Panc1 (cell line): ENCODE data around the gene EFNA2. TPM values are rescaled to one million over a fixed set of nuclear protein-coding genes. Genes with fewer than 3 reads are reported as not detected.

ENCODE experiments used
- ATAC-seq: fragments of 200-7000 bp; cut with Tn5 transposase; 2 replicates; pipeline ENCODE4 v1.9.1; 2020; ENCODE audit warnings: mild to moderate bottlenecking, moderate library complexity
- BruUV-seq: library from RNA; stranded (reverse); fragments of 400-500 nt; replicated peaks from 2 replicates; lab custom pipeline; 2021; lab: Mats Ljungman, UMichigan
- CTCF ChIA-PET: fragments of 300-600 bp; sonication (Branson Sonifier 250); formaldehyde crosslinking; loops from one replicate; lab custom pipeline; 2022; ENCODE audit warnings: antibody characterized with exemption; lab: Charles Lee
- POLR2A ChIA-PET: fragments of 300-600 bp; sonication (Branson Sonifier 250); formaldehyde crosslinking; loops from one replicate; lab custom pipeline; 2022; ENCODE audit warnings: antibody characterized with exemption; lab: Charles Lee
- DNase-seq: peaks from one replicate; pipeline ENCODE4 v3.0.0-alpha.2; 2010; ENCODE audit warnings: low read depth, low spot score
- H3K27ac ChIP-seq: 2 replicates; pipeline ENCODE4 v1.5.1; 2011; ENCODE audit warnings: mild to moderate bottlenecking, low read length, inconsistent platforms
- H3K27me3 ChIP-seq: fragments of 200-500 bp; sonication (Bioruptor generic); 2 replicates; pipeline ENCODE4 v1.6.0; 2014; ENCODE audit warnings: low read length, inconsistent platforms; ENCODE audit not compliant: control insufficient read depth, insufficient read depth
- H3K36me3 ChIP-seq: fragments of 200-500 bp; sonication (Bioruptor generic); 2 replicates; pipeline ENCODE4 v1.5.1; 2014; ENCODE audit warnings: inconsistent platforms, mild to moderate bottlenecking, low read length, moderate library complexity; ENCODE audit not compliant: control insufficient read depth, insufficient read depth
- H3K4me1 ChIP-seq: 2 replicates; pipeline ENCODE4 v1.5.1; 2011; ENCODE audit warnings: inconsistent platforms, mild to moderate bottlenecking, low read length, moderate library complexity; ENCODE audit not compliant: control insufficient read depth, insufficient read depth
- H3K4me3 ChIP-seq, 2 experiments: 2 replicates each; pipeline ENCODE4 v1.5.1; 2011 to 2012; ENCODE audit warnings: low read depth in 2 of 2, low read length in 2 of 2, mild to moderate bottlenecking in 2 of 2, inconsistent platforms in 1 of 2, moderate library complexity in 1 of 2
- H3K9me3 ChIP-seq: fragments of 200-500 bp; sonication (Bioruptor generic); 2 replicates; pipeline ENCODE4 v1.5.1; 2014; ENCODE audit warnings: low read depth, mild to moderate bottlenecking, inconsistent platforms, low read length, moderate library complexity; ENCODE audit not compliant: control insufficient read depth, insufficient read depth
- POLR2AphosphoS5 ChIP-seq: IDR thresholded peaks from 2 replicates; pipeline ENCODE4 v1.6.1; 2012; ENCODE audit warnings: mild to moderate bottlenecking, low read depth, low read length, moderate library complexity
- SIN3A ChIP-seq: IDR thresholded peaks from 2 replicates; pipeline ENCODE4 v1.6.1; 2012; ENCODE audit warnings: low read depth, mild to moderate bottlenecking, low read length, moderate library complexity, borderline replicate concordance; ENCODE audit not compliant: insufficient read depth
- TCF7L2 ChIP-seq: IDR thresholded peaks from 2 replicates; pipeline ENCODE4 v1.6.1; 2011; ENCODE audit warnings: mild to moderate bottlenecking, low read depth, low read length, inconsistent platforms
- in situ Hi-C: cut with HindIII; loops from 2 replicates; pipeline ENCODE4 v1.10.0; 2016; ENCODE audit warnings: low sequenced_read_pairs, low pct_unique_long_range_greater_than_20kb
- intact Hi-C: fragments of 100-400 bp; cut with micrococcal nuclease; formaldehyde crosslinking; loops from one replicate; pipeline ENCODE4 v1.10.0; 2022; ENCODE audit not compliant: unreplicated experiment
- total RNA-seq: library from RNA; stranded (reverse); gene quantifications from one replicate; pipeline ENCODE4 v1.2.1, GENCODE V29; 2021; ENCODE audit not compliant: unreplicated experiment
- TF ChIP-seq, protein P1 (sequence below): fragments of 450-650 bp; IDR thresholded peaks from 2 replicates; pipeline ENCODE4 v1.5.1; 2017; ENCODE audit warnings: mild to moderate bottlenecking
- TF ChIP-seq, protein P2 (sequence below), 2 experiments: IDR thresholded peaks; 2 replicates each; pipeline ENCODE4 v1.6.1; 2011 to 2012; ENCODE audit warnings: low read depth in 2 of 2, control low read depth in 1 of 2, low read length in 1 of 2, mild to moderate bottlenecking in 1 of 2, moderate library complexity in 1 of 2; ENCODE audit not compliant: insufficient read depth in 1 of 2

Gene EFNA2
- total RNA-seq, 1 experiment from 2014 or later: 7.8 TPM

DNA sequence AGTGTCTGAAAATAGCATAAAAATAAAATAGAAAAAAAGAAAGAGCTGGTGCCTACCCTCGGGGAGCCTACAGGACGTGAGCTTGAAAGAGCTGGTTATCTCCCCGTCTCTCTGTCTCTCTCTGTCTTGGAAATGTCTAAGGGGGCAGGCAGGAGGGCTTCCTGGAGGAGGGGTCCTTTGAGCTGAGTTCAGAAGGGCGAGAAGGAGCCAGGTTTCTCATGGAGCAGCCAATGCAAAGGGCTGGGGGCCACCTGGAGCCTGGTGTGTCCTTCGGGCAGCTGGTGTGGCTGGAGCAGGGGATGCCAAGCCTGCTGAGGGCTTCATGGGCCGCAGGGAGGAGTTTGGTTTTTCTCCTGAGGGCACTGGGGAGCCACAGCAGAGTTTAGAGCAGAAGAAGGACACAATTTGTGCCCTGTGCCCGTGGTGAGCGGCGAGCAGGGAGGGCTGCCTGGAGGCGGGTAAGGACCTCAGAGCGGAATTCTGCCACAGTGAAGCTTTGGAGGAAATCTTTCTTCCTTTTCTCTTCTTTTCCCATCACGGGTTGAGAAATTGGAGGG, 38.7 kb downstream of the EFNA2 start:
- Histone ChIP-seq H3K36me3 (no peaks in the 10 kb centered on the region), H3K27me3 (no peaks in the 10 kb centered on the region), H3K4me3 (peak overlapping the region in 1 of 2 experiments; percentile 45; a peak in 1 of 4 replicates), H3K9me3 (no peaks in the 10 kb centered on the region), H3K27ac (no peak overlapping the region), H3K4me1 (peaks cover 6% of the 10 kb centered on the region)
- POLR2A ChIA-PET: no interaction called here
- ATAC-seq (no peak), DNase-seq (no peak)
- TF ChIP-seq, protein P1, sequence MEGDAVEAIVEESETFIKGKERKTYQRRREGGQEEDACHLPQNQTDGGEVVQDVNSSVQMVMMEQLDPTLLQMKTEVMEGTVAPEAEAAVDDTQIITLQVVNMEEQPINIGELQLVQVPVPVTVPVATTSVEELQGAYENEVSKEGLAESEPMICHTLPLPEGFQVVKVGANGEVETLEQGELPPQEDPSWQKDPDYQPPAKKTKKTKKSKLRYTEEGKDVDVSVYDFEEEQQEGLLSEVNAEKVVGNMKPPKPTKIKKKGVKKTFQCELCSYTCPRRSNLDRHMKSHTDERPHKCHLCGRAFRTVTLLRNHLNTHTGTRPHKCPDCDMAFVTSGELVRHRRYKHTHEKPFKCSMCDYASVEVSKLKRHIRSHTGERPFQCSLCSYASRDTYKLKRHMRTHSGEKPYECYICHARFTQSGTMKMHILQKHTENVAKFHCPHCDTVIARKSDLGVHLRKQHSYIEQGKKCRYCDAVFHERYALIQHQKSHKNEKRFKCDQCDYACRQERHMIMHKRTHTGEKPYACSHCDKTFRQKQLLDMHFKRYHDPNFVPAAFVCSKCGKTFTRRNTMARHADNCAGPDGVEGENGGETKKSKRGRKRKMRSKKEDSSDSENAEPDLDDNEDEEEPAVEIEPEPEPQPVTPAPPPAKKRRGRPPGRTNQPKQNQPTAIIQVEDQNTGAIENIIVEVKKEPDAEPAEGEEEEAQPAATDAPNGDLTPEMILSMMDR: no peak
- no peak for TF ChIP-seq TCF7L2
- TF ChIP-seq POLR2AphosphoS5: no peak
- TF ChIP-seq, protein P2, sequence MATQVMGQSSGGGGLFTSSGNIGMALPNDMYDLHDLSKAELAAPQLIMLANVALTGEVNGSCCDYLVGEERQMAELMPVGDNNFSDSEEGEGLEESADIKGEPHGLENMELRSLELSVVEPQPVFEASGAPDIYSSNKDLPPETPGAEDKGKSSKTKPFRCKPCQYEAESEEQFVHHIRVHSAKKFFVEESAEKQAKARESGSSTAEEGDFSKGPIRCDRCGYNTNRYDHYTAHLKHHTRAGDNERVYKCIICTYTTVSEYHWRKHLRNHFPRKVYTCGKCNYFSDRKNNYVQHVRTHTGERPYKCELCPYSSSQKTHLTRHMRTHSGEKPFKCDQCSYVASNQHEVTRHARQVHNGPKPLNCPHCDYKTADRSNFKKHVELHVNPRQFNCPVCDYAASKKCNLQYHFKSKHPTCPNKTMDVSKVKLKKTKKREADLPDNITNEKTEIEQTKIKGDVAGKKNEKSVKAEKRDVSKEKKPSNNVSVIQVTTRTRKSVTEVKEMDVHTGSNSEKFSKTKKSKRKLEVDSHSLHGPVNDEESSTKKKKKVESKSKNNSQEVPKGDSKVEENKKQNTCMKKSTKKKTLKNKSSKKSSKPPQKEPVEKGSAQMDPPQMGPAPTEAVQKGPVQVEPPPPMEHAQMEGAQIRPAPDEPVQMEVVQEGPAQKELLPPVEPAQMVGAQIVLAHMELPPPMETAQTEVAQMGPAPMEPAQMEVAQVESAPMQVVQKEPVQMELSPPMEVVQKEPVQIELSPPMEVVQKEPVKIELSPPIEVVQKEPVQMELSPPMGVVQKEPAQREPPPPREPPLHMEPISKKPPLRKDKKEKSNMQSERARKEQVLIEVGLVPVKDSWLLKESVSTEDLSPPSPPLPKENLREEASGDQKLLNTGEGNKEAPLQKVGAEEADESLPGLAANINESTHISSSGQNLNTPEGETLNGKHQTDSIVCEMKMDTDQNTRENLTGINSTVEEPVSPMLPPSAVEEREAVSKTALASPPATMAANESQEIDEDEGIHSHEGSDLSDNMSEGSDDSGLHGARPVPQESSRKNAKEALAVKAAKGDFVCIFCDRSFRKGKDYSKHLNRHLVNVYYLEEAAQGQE (IDR thresholded peaks at IDR 0.05; ENCODE audit: insufficient read depth in 1 of 2, low read depth in 2 of 2, low read length in 1 of 2): no peak
- no peak for TF ChIP-seq SIN3A
- in situ Hi-C loops (no loop called here), intact Hi-C loops (no loop called here)
- no TSS peak for BruUV-seq
- CTCF ChIA-PET: no interaction called here

DNA sequence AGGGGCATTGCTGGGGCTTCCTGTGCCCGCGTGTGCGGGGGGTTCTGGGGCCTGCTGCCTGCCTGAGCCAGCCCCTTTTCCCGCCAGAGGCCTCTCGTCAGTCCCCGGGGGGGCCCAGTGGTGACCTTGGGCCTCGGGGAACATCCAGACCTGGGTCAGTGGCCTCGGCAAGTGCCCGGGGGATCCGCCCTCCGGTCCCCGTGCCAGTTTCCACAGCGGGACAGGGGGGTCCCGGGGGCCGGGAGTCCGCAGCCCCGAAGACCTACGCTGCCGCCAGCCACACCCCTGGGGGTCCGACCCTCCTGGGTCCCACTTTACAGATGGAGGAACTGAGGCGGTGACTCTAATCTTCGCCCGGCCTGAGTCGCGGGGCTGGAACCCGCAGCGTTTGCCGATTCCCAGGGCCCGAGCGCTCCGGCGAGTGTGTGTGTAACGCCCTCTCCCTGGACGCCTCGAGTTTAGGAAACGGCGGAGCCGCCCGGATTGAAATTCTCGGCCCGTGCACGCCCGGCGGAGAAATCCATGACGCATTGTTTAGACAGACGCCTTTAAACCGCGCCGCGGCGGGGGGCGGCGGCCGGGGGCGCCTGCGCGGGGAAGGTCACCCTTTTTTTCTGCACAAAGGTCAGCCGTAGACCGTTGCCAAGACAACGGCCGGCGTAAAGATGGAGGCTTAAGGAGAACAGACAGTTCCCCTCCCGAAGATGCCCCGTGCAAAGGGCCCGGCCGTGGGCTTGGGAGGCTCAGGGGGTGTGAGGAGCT, 39.3 kb downstream of the EFNA2 start:
- H3K9me3 ChIP-seq: no peaks in the 10 kb centered on the region
- peak; percentile 78 for ATAC-seq
- no peak for DNase-seq
- no TSS peak for BruUV-seq
- H3K4me1 ChIP-seq: peaks cover 6% of the 10 kb centered on the region
- in situ Hi-C loops (no loop called here), intact Hi-C loops (no loop called here)
- H3K27ac ChIP-seq: no peak overlapping the region
- TF ChIP-seq, protein P1: no peak
- TF ChIP-seq TCF7L2 (0 out of 2 replicates have a peak, but pooled peaks have one; percentile 21), POLR2AphosphoS5 (no peak), SIN3A (no peak)
- TF ChIP-seq, protein P2 (IDR thresholded peaks at IDR 0.05; ENCODE audit: insufficient read depth in 1 of 2, low read depth in 2 of 2, low read length in 1 of 2): no peak
- ChIA-PET POLR2A (no interaction called here), CTCF (interaction anchor here (0.7 kb wide), 1 partner anchor 27 kb away, joined by 3 read pairs; no protein-coding TSS in a partner anchor)
- H3K4me3 ChIP-seq: peak overlapping the region; percentile 27 to 45
- H3K27me3 ChIP-seq: no peaks in the 10 kb centered on the region
- H3K36me3 ChIP-seq: no peaks in the 10 kb centered on the region
